Activated naive CD4-positive, alpha-beta T cell treated with anti-CD3 and anti-CD28 coated beads, Interleukin-2, amount 10 ng/mL, durations not matched to agents 7 days and 5 days (primary cell): ENCODE data around the gene CDRT4.

Experiments
- CTCF ChIA-PET: fragments of 350-600 bp; sonication (Branson Sonifier 250); formaldehyde crosslinking; loops from one replicate; lab custom pipeline; 2021; ENCODE audit warnings: antibody characterized with exemption; lab: Charles Lee
- DNase-seq: peaks from one replicate; pipeline ENCODE4 v3.0.0-alpha.2; 2020
- H3K27ac Mint-ChIP-seq: one replicate; pipeline ENCODE4 v1.8.0; 2021; ENCODE audit warnings: mild to moderate bottlenecking, moderate library complexity, mixed read lengths
- H3K27me3 Mint-ChIP-seq: one replicate; pipeline ENCODE4 v1.8.0; 2021; ENCODE audit warnings: mild to moderate bottlenecking, mixed read lengths
- H3K36me3 Mint-ChIP-seq: one replicate; pipeline ENCODE4 v1.8.0; 2021; ENCODE audit warnings: mixed read lengths
- H3K4me1 Mint-ChIP-seq: one replicate; pipeline ENCODE4 v1.8.0; 2021; ENCODE audit warnings: mixed read lengths
- H3K4me3 Mint-ChIP-seq: one replicate; pipeline ENCODE4 v1.8.0; 2021; ENCODE audit warnings: mild to moderate bottlenecking, moderate library complexity, mixed read lengths
- H3K9me3 Mint-ChIP-seq: one replicate; pipeline ENCODE4 v1.8.0; 2021; ENCODE audit warnings: mixed read lengths

The CDRT4 gene

GRCh38 chr17:15395091-15395490, 72.3 kb downstream of the CDRT4 start:
- Mint-ChIP-seq H3K4me3 (no peak overlapping the region), H3K27ac (no peak overlapping the region), H3K4me1 (no peaks in the 10 kb centered on the region), H3K9me3 (no peaks in the 10 kb centered on the region), H3K36me3 (no peaks in the 10 kb centered on the region), H3K27me3 (peaks cover 10% of the 10 kb centered on the region)
- no peak for DNase-seq
- CTCF ChIA-PET, result no interaction called here

DNA sequence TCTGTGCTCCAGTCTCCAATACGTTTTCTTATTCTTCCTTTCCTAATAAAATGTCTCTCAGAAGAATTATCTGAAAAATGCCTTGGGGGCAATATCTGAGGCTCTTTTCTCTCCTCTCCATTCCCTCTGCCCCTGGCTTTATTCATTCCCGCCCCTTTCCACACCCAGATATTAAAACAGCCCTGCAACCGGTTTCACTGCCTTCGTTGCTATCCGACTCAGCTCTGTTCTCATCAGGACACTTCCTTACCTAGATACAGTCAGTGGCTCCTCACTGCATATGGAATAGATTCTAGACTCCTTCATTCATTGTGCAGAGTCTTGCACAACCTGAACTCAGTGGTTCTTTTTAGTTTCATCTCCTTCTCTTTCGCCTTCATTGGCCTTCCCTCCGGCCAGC, 74.0 kb downstream of the CDRT4 start:
- Mint-ChIP-seq H3K4me1 (no peaks in the 10 kb centered on the region), H3K9me3 (no peaks in the 10 kb centered on the region)
- CTCF ChIA-PET, result no interaction called here

DNA sequence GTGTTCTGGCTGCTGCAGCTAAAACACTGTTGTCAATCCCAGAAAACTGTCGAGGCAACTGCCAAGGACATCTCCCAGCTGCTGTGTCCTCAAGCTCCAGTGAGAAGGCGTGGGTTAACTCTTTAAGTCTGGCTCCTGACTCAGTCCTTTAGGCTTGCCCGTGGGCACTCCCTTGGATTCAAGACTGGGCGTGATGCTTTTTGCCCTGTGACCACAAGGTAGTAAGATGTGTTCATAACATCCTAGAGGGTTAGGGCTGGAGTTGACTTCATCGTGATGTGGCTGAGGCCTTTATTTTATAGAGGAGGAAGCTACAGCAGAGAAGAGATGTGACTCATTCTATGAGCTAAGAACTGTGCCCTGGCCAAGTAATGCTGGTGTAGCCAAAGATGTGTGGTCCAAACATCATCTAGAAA, 75.1 kb downstream of the CDRT4 start:
- H3K4me3 Mint-ChIP-seq, result no peak overlapping the region
- H3K27ac Mint-ChIP-seq, result no peak overlapping the region
- DNase-seq, result no peak
- no peaks in the 10 kb centered on the region for H3K27me3 Mint-ChIP-seq
- no peaks in the 10 kb centered on the region for H3K9me3 Mint-ChIP-seq
- no peaks in the 10 kb centered on the region for H3K36me3 Mint-ChIP-seq
- H3K4me1 Mint-ChIP-seq, result no peaks in the 10 kb centered on the region
- CTCF ChIA-PET, result no interaction called here

More for the DNA sequence above, 74.0 kb downstream of the CDRT4 start:
- no peak for DNase-seq
- Mint-ChIP-seq H3K27me3 (no peaks in the 10 kb centered on the region), H3K36me3 (no peaks in the 10 kb centered on the region), H3K4me3 (no peak overlapping the region), H3K27ac (no peak overlapping the region)

- H3K4me3 Mint-ChIP-seq, result no peak overlapping the region
- no peak overlapping the region for H3K27ac Mint-ChIP-seq
- CTCF ChIA-PET, result interaction anchor here (0.7 kb wide), 1 partner anchor 15 kb away, joined by 3 read pairs; no protein-coding TSS in a partner anchor
- no peaks in the 10 kb centered on the region for H3K36me3 Mint-ChIP-seq
- H3K27me3 Mint-ChIP-seq, result no peaks in the 10 kb centered on the region
- H3K4me1 Mint-ChIP-seq, result no peaks in the 10 kb centered on the region
- no peaks in the 10 kb centered on the region for H3K9me3 Mint-ChIP-seq
- no peak for DNase-seq
Observed at GRCh38 chr17:15388356-15389041, 78.9 kb downstream of the CDRT4 start.

DNA sequence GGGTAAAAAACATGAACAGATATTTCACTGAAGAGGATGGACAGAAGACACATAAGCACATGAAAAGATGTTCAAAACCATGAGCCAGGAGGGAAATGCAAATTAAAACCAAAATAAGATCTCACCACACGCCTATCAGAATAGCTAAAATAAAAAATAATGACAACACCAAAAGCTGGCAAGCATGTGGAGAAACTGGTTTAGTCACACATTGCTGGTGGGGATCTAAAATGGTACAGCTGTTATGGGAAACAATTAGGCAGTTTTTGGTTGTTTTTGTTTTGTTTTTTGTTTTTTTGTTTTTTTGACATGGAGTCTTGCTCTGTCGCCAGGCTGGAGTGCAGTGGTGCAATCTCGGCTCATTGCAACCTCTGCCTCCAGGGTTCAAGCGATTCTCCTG, 81.3 kb downstream of the CDRT4 start:
- Mint-ChIP-seq H3K27me3 (no peaks in the 10 kb centered on the region), H3K9me3 (no peaks in the 10 kb centered on the region), H3K27ac (no peak overlapping the region), H3K4me3 (no peak overlapping the region), H3K4me1 (no peaks in the 10 kb centered on the region), H3K36me3 (no peaks in the 10 kb centered on the region)
- CTCF ChIA-PET, result no interaction called here
- no peak for DNase-seq
